ENCODE measurements around the gene COX5A. TPM values are rescaled to one million over a fixed set of nuclear protein-coding genes. Genes with fewer than 3 reads are reported as not detected.
A peak's percentile ranks its signal among the peaks of the same experiment; 100 is the strongest.

Gene COX5A
- total and polyA plus RNA-seq, 2 donors (not counting 1 experiment from before 2014, with no cell fraction given): 41.9 to 183 TPM

DNA sequence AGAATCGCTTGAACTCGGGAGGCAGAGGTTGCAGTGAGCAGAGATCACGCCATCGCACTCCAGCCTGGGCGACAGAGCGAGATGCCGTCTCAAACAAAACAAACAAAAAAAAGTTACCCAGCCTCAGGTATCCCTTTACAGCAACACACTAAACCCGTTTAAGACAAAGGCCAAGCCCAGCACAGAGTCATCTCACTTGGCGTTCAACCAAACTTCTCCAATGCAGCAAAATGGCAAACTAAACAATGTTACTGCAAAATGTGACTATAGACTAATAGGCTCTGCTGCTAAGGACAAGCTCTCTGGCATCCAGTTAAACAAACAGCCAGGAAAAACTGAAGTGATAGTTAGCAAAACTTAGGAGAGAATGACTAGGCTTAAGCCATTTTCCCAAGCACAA is 24.8 kb downstream of the COX5A start:
- H3K27me3 ChIP-seq (ENCODE audit: control insufficient read depth, insufficient read depth, low read length): no peaks in the 10 kb centered on the region
- no peaks in the 10 kb centered on the region for H3K79me2 ChIP-seq (ENCODE audit: control insufficient read depth, insufficient read depth, low read length)
- no peak overlapping the region for H2AFZ ChIP-seq (ENCODE audit: low read length)
- H3K4me1 ChIP-seq (ENCODE audit: control insufficient read depth, extremely low read depth, insufficient read depth, low read length): no peaks in the 10 kb centered on the region
- TF ChIP-seq, protein P1, sequence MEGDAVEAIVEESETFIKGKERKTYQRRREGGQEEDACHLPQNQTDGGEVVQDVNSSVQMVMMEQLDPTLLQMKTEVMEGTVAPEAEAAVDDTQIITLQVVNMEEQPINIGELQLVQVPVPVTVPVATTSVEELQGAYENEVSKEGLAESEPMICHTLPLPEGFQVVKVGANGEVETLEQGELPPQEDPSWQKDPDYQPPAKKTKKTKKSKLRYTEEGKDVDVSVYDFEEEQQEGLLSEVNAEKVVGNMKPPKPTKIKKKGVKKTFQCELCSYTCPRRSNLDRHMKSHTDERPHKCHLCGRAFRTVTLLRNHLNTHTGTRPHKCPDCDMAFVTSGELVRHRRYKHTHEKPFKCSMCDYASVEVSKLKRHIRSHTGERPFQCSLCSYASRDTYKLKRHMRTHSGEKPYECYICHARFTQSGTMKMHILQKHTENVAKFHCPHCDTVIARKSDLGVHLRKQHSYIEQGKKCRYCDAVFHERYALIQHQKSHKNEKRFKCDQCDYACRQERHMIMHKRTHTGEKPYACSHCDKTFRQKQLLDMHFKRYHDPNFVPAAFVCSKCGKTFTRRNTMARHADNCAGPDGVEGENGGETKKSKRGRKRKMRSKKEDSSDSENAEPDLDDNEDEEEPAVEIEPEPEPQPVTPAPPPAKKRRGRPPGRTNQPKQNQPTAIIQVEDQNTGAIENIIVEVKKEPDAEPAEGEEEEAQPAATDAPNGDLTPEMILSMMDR (conservative IDR thresholded peaks at IDR 0.05 in 1 of 2, IDR thresholded peaks at IDR 0.05 in 1 of 2; ENCODE audit: low read depth in 1 of 2, low read length in 2 of 2): no peak
- no peaks in the 10 kb centered on the region for H4K20me1 ChIP-seq (ENCODE audit: control insufficient read depth, extremely low read depth, insufficient read depth, low read length)
- no peak for DNase-seq (ENCODE audit: low read depth in 2 of 2)
- no peak overlapping the region for H3K4me2 ChIP-seq (ENCODE audit: extremely low read depth, insufficient read depth, low read length)
- no peak overlapping the region for H3K9ac ChIP-seq (ENCODE audit: insufficient read depth, low read length)
- no peak overlapping the region for H3K27ac ChIP-seq (ENCODE audit: insufficient read depth, low read length)
- H3K4me3 ChIP-seq (replicated peaks in 1 of 4; ENCODE audit: control extremely low read depth in 1 of 4, insufficient read depth in 1 of 4, low read depth in 3 of 4, low read length in 4 of 4): no peak overlapping the region
- peaks cover 5% of the 10 kb centered on the region for H3K36me3 ChIP-seq (ENCODE audit: control insufficient read depth, insufficient read depth, low read length)
- no peaks in the 10 kb centered on the region for H3K9me3 ChIP-seq (ENCODE audit: control insufficient read depth, insufficient read depth, low read depth, low read length)

DNA sequence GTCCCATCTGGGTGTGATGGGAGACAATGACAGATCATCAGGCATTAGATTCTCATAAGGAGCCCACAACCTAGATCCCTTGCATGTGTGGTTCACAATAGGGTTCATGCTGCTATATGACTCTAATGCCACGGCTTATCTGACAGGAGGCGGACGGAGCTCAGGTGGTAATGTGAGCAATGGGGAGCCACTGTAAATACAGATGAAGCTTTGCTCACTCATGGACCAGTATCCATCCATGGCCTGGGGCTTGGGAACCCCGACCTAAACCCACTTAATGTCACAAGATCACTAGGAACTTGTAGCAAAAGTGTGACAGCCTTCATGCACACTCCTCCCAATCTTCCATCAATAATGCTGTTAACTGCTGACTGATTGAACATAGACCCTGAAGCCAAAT is 29.2 kb downstream of the COX5A start:
- no peak for DNase-seq (ENCODE audit: low read depth in 2 of 2)
- Histone ChIP-seq H4K20me1 (ENCODE audit: control insufficient read depth, extremely low read depth, insufficient read depth, low read length) (no peaks in the 10 kb centered on the region), H2AFZ (ENCODE audit: low read length) (no peak overlapping the region), H3K4me2 (ENCODE audit: extremely low read depth, insufficient read depth, low read length) (no peak overlapping the region), H3K27me3 (ENCODE audit: control insufficient read depth, insufficient read depth, low read length) (no peaks in the 10 kb centered on the region), H3K4me3 (replicated peaks in 1 of 4; ENCODE audit: control extremely low read depth in 1 of 4, insufficient read depth in 1 of 4, low read depth in 3 of 4, low read length in 4 of 4) (no peak overlapping the region), H3K27ac (ENCODE audit: insufficient read depth, low read length) (no peak overlapping the region), H3K9me3 (ENCODE audit: control insufficient read depth, insufficient read depth, low read depth, low read length) (no peaks in the 10 kb centered on the region), H3K9ac (ENCODE audit: insufficient read depth, low read length) (no peak overlapping the region), H3K4me1 (ENCODE audit: control insufficient read depth, extremely low read depth, insufficient read depth, low read length) (peaks cover 6% of the 10 kb centered on the region), H3K79me2 (ENCODE audit: control insufficient read depth, insufficient read depth, low read length) (peaks cover 20% of the 10 kb centered on the region), H3K36me3 (ENCODE audit: control insufficient read depth, insufficient read depth, low read length) (peaks cover 8% of the 10 kb centered on the region)
- TF ChIP-seq, protein P1 (conservative IDR thresholded peaks at IDR 0.05 in 1 of 2, IDR thresholded peaks at IDR 0.05 in 1 of 2; ENCODE audit: low read depth in 1 of 2, low read length in 2 of 2): no peak
- TF ChIP-seq EZH2 (IDR thresholded peaks at IDR 0.05; ENCODE audit: low read length, missing control alignments): no peak

DNA sequence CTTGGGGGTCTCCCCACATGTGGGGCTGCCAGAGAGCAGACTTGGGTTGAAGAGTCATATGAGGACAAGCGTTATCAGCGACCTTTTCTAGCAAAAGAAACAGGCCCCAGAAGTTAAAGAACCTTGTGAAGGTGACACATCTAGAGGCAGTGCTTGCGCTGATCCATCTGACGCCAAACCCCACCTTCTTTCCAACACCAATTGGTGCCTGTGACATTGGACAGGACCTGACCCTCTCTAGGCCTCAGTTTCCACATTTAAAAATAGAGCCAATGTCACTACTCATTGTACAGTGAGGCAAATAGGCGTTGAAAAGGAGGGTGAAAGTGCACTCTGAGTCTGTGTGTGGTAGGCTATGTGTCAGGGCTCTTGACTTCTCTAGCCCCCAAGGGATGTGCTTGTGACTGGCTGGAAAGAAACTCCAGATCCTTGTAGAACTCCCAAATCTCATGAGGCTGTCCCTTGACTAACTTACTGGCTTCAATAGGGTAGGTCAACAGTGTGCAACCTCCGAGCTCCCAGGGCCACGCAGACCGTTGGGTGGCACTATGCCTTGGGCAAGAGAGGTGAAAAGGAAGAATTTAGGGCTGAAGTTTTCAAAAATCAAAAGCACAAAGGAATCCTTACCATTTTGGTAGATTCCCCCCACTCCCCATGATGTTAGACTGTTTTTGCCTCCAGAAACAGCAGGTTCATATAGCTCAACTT is 30.6 kb downstream of the COX5A start:
- peaks cover 10% of the 10 kb centered on the region for H3K36me3 ChIP-seq (ENCODE audit: control insufficient read depth, insufficient read depth, low read length)
- peak overlapping the region; percentile 77 to 94 (median 89) for H3K4me3 ChIP-seq (replicated peaks in 1 of 4; ENCODE audit: control extremely low read depth in 1 of 4, insufficient read depth in 1 of 4, low read depth in 3 of 4, low read length in 4 of 4)
- H3K4me1 ChIP-seq (ENCODE audit: control insufficient read depth, extremely low read depth, insufficient read depth, low read length): peaks cover 6% of the 10 kb centered on the region
- H3K4me2 ChIP-seq (ENCODE audit: extremely low read depth, insufficient read depth, low read length): peak overlapping the region; percentile 97
- H3K79me2 ChIP-seq (ENCODE audit: control insufficient read depth, insufficient read depth, low read length): peaks cover 20% of the 10 kb centered on the region
- no peaks in the 10 kb centered on the region for H4K20me1 ChIP-seq (ENCODE audit: control insufficient read depth, extremely low read depth, insufficient read depth, low read length)
- no peaks in the 10 kb centered on the region for H3K9me3 ChIP-seq (ENCODE audit: control insufficient read depth, insufficient read depth, low read depth, low read length)
- no peaks in the 10 kb centered on the region for H3K27me3 ChIP-seq (ENCODE audit: control insufficient read depth, insufficient read depth, low read length)
- no peak for TF ChIP-seq EZH2 (IDR thresholded peaks at IDR 0.05; ENCODE audit: low read length, missing control alignments)
- TF ChIP-seq, protein P1 (conservative IDR thresholded peaks at IDR 0.05 in 1 of 2, IDR thresholded peaks at IDR 0.05 in 1 of 2; ENCODE audit: low read depth in 1 of 2, low read length in 2 of 2): no peak
- H3K9ac ChIP-seq (ENCODE audit: insufficient read depth, low read length): peak overlapping the region; percentile 90
- peak overlapping the region; percentile 99 for H2AFZ ChIP-seq (ENCODE audit: low read length)
- peak overlapping the region; percentile 88 for H3K27ac ChIP-seq (ENCODE audit: insufficient read depth, low read length)
- DNase-seq (ENCODE audit: low read depth in 2 of 2): peak in 1 of 2 donors; percentile 18

All from fibroblast of lung (primary cell).